ENCODE results near the gene CTSO. TPM values are rescaled to one million over a fixed set of nuclear protein-coding genes. Genes with fewer than 3 reads are reported as not detected.

Gene CTSO
- total RNA-seq, 1 donor from 2014 or later = 3.7 TPM

DNA sequence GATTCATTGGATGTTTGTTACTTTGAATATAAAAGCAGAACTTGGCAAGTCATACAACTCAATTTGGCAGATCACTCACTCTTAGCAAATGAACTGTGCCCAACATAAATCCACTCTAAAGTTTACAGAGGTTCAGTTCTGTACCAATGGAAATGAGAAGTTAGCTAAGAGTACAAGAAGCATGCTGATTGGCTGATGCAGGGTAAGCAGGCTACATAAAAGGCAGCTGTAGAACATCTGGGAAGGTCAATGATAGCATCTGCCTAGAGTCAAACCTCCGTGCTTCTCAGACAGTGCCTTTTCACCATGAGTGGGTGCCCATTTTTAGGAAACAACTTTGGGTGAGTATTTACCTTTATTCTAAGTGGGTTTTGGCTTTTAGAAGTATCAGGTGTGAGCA lies 50.2 kb downstream of the CTSO start, which contains the start of gene TDO2:
Gene TDO2 (plus strand): TSS at position 244 of the 400 bp plus-strand sequence. CDS start 63 bp downstream, at position 307.
- Histone ChIP-seq H3K79me2 (ENCODE audit: insufficient read depth, low read length) (no peaks in the 10 kb centered on the region), H3K9me3 (ENCODE audit: insufficient read depth, low read depth, low read length) (no peaks in the 10 kb centered on the region), H3K4me1 (ENCODE audit: insufficient read depth, low read length) (peaks cover 18% of the 10 kb centered on the region), H2AFZ (ENCODE audit: low read depth, low read length) (no peak within 1 kb of the TSS), H4K20me1 (ENCODE audit: insufficient read depth, low read length) (no peaks in the 10 kb centered on the region), H3K4me2 (ENCODE audit: low read length) (no peak within 1 kb of the TSS), H3K9ac (ENCODE audit: low read length) (no peak within 1 kb of the TSS), H3K27ac (ENCODE audit: low read depth, low read length) (no peak within 1 kb of the TSS), H3K27me3 (ENCODE audit: insufficient read depth, low read length) (no peaks in the 10 kb centered on the region), H3K4me3 (ENCODE audit: insufficient read depth, low read depth, low read length) (no peak within 1 kb of the TSS), H3K36me3 (ENCODE audit: insufficient read depth, low read length) (no peaks in the 10 kb centered on the region)
- Mint-ChIP-seq H3K4me3 (ENCODE audit: unreplicated experiment) (no peak within 1 kb of the TSS), H3K9me3 (ENCODE audit: unreplicated experiment) (peaks cover under 1% of the 10 kb centered on the region), H3K27ac (ENCODE audit: unreplicated experiment) (no peak within 1 kb of the TSS), H3K36me3 (ENCODE audit: low read depth, unreplicated experiment) (no peaks in the 10 kb centered on the region), H3K27me3 (ENCODE audit: low read depth, unreplicated experiment) (no peaks in the 10 kb centered on the region), H3K4me1 (ENCODE audit: low read depth, unreplicated experiment) (peaks cover 21% of the 10 kb centered on the region)
- no peak for DNase-seq (ENCODE audit: low read depth)
- TF ChIP-seq, protein P1, sequence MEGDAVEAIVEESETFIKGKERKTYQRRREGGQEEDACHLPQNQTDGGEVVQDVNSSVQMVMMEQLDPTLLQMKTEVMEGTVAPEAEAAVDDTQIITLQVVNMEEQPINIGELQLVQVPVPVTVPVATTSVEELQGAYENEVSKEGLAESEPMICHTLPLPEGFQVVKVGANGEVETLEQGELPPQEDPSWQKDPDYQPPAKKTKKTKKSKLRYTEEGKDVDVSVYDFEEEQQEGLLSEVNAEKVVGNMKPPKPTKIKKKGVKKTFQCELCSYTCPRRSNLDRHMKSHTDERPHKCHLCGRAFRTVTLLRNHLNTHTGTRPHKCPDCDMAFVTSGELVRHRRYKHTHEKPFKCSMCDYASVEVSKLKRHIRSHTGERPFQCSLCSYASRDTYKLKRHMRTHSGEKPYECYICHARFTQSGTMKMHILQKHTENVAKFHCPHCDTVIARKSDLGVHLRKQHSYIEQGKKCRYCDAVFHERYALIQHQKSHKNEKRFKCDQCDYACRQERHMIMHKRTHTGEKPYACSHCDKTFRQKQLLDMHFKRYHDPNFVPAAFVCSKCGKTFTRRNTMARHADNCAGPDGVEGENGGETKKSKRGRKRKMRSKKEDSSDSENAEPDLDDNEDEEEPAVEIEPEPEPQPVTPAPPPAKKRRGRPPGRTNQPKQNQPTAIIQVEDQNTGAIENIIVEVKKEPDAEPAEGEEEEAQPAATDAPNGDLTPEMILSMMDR (IDR thresholded peaks at IDR 0.05; ENCODE audit: insufficient read depth, low read depth, low read length) = no peak
- TF ChIP-seq EZH2 (IDR thresholded peaks at IDR 0.05; ENCODE audit: insufficient read depth, low read length) = no peak
- FAIRE-seq = no peak

DNA sequence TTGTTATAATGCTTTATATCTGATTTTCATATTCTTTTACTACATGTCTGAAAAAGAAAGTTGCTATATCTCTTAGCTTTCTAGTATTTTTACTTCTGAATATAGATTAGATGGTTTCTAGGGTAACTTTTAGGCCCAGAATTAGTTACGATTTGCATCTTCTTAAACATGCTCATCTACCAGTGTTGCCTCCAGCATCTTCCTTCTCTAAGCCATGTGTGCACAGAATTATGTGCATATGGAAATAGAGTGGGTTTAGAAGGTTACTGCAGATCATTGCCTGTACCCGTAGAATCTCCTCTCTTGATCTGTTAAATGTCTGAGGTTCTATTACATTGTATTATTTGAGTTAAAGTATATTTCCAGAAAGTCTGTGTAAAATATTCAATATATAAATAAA lies 52.7 kb downstream of the CTSO start:
- TF ChIP-seq EZH2 (IDR thresholded peaks at IDR 0.05; ENCODE audit: insufficient read depth, low read length) = no peak
- TF ChIP-seq, protein P1 (IDR thresholded peaks at IDR 0.05; ENCODE audit: insufficient read depth, low read depth, low read length) = no peak
- DNase-seq (ENCODE audit: low read depth) (no peak), FAIRE-seq (no peak)
- Mint-ChIP-seq H3K27me3 (ENCODE audit: low read depth, unreplicated experiment) (no peaks in the 10 kb centered on the region), H3K4me1 (ENCODE audit: low read depth, unreplicated experiment) (peaks cover 11% of the 10 kb centered on the region), H3K4me3 (ENCODE audit: unreplicated experiment) (no peak overlapping the region), H3K36me3 (ENCODE audit: low read depth, unreplicated experiment) (no peaks in the 10 kb centered on the region), H3K9me3 (ENCODE audit: unreplicated experiment) (peaks cover 8% of the 10 kb centered on the region), H3K27ac (ENCODE audit: unreplicated experiment) (no peak overlapping the region)
- H4K20me1 ChIP-seq (ENCODE audit: insufficient read depth, low read length) = no peaks in the 10 kb centered on the region
- no peaks in the 10 kb centered on the region for H3K36me3 ChIP-seq (ENCODE audit: insufficient read depth, low read length)
- no peak overlapping the region for H3K4me2 ChIP-seq (ENCODE audit: low read length)
- H3K9ac ChIP-seq (ENCODE audit: low read length) = no peak overlapping the region
- H3K4me1 ChIP-seq (ENCODE audit: insufficient read depth, low read length) = peaks cover 6% of the 10 kb centered on the region
- H3K79me2 ChIP-seq (ENCODE audit: insufficient read depth, low read length) = no peaks in the 10 kb centered on the region
- no peak overlapping the region for H3K4me3 ChIP-seq (ENCODE audit: insufficient read depth, low read depth, low read length)
- H3K9me3 ChIP-seq (ENCODE audit: insufficient read depth, low read depth, low read length) = no peaks in the 10 kb centered on the region
- H2AFZ ChIP-seq (ENCODE audit: low read depth, low read length) = no peak overlapping the region
- no peaks in the 10 kb centered on the region for H3K27me3 ChIP-seq (ENCODE audit: insufficient read depth, low read length)
- H3K27ac ChIP-seq (ENCODE audit: low read depth, low read length) = no peak overlapping the region

DNA sequence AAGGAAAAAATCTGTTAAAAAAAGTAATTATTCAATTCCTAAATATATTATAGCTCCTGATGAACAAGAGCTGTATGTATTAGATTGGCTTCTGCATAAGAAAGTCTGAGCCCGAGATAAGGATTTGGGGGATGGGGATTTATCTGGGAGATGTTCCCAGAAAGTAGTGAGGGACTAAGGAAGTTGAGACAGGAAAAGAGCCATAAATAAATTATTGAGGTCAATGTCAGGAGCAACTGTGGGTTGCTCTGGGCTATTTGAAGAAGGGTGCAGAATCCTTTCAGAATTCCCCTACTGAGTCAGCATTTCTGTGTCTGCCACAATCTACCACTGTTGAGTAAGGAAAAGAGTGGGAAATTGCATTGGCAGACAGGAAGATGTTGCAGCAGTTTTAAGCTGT lies 53.3 kb downstream of the CTSO start:
- no peaks in the 10 kb centered on the region for H3K9me3 ChIP-seq (ENCODE audit: insufficient read depth, low read depth, low read length)
- H3K36me3 Mint-ChIP-seq (ENCODE audit: low read depth, unreplicated experiment) = no peaks in the 10 kb centered on the region
- TF ChIP-seq, protein P1 (IDR thresholded peaks at IDR 0.05; ENCODE audit: insufficient read depth, low read depth, low read length) = no peak
- TF ChIP-seq EZH2 (IDR thresholded peaks at IDR 0.05; ENCODE audit: insufficient read depth, low read length) = no peak
- H3K9ac ChIP-seq (ENCODE audit: low read length) = no peak overlapping the region
- peaks cover 6% of the 10 kb centered on the region for H3K4me1 ChIP-seq (ENCODE audit: insufficient read depth, low read length)
- H2AFZ ChIP-seq (ENCODE audit: low read depth, low read length) = no peak overlapping the region
- no peak for FAIRE-seq
- H3K36me3 ChIP-seq (ENCODE audit: insufficient read depth, low read length) = no peaks in the 10 kb centered on the region
- no peaks in the 10 kb centered on the region for H4K20me1 ChIP-seq (ENCODE audit: insufficient read depth, low read length)
- H3K27me3 ChIP-seq (ENCODE audit: insufficient read depth, low read length) = no peaks in the 10 kb centered on the region
- no peak overlapping the region for H3K27ac Mint-ChIP-seq (ENCODE audit: unreplicated experiment)
- peaks cover 11% of the 10 kb centered on the region for H3K4me1 Mint-ChIP-seq (ENCODE audit: low read depth, unreplicated experiment)
- H3K4me2 ChIP-seq (ENCODE audit: low read length) = peak overlapping the region; percentile 30
- no peak overlapping the region for H3K4me3 Mint-ChIP-seq (ENCODE audit: unreplicated experiment)
- no peaks in the 10 kb centered on the region for H3K79me2 ChIP-seq (ENCODE audit: insufficient read depth, low read length)
- H3K27ac ChIP-seq (ENCODE audit: low read depth, low read length) = no peak overlapping the region
- peak; percentile 87 for DNase-seq (ENCODE audit: low read depth)
- H3K4me3 ChIP-seq (ENCODE audit: insufficient read depth, low read depth, low read length) = no peak overlapping the region
- no peaks in the 10 kb centered on the region for H3K27me3 Mint-ChIP-seq (ENCODE audit: low read depth, unreplicated experiment)
- H3K9me3 Mint-ChIP-seq (ENCODE audit: unreplicated experiment) = peaks cover 8% of the 10 kb centered on the region

All from astrocyte (in vitro differentiated cells and primary cell).